HUDEP-2 (cell line): ENCODE measurements around the gene PTN.
"Not testable (repeated sequence)": the region's sequence is repeated elsewhere in the genome, so short reads cannot be mapped to it uniquely, and the experiment has no call there.

ENCODE experiments used
- DNase-seq, 76 experiments: peaks; one replicate each; lab custom pipeline; 2025; ENCODE audit not compliant: unreplicated experiment in 76 of 76; lab: John Stamatoyannopoulos, UW

Gene PTN

DNA sequence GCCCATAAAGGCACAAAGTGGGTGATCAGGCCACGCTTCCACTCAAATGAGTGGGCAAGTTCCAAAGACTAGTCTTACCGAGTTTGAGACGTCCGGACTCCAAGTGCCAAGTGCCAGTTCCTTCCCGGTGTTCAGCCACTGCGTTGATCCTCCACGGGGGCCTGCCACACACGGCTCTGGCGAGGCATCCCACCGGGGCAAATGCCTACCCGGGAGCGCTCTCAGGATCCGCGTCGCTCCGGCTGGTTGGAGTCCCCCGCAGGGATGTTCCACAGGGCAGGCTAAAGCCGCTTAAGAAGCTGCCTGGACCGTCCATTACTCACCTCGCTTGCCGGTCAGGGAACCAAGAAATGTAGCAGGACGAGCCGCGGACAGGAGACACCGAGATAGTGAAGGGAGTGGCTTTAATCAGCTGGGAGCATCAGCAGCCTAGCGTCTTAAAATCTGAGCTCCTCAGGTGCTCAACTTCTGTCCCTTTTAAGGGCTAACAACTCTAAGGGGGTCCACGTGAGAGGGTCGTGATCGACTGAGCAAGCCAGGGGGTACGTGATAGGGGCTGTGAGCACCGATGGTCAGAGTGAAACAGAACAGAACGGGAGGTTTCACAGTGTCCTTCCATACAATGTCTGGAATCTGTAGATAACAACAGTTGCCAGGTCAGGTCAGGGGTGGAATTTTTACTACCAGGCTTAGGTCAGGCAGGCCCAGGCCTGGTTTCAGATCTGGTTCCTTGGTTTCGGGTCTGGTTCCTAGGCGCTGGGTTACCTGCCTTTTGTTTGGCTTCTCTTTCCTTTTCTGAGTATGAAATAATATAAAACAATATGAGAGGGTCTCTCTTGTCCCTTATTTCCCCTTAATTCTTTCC, 75.3 kb downstream of the PTN start:
- DNase-seq: not testable (repeated sequence)

DNA sequence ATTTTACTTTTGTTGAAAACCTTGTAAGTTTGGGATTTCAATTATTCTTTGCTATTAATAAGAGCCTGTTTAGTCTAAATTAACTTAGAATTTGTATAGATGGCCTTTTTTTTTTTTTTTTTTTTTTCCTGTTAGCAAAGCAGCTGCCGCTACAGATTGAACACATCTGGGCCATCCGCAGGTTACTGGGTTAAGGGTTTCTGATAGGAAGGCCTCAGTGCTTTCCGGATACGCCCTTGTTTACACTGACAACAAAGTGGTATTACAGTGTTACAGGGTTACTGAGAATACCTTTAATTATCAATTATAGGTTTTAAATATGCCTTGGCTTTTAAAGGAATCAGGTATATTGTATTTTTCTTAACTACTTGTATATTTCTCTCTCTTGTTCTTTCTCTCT, 76.8 kb downstream of the PTN start:
- no peak for DNase-seq

DNA sequence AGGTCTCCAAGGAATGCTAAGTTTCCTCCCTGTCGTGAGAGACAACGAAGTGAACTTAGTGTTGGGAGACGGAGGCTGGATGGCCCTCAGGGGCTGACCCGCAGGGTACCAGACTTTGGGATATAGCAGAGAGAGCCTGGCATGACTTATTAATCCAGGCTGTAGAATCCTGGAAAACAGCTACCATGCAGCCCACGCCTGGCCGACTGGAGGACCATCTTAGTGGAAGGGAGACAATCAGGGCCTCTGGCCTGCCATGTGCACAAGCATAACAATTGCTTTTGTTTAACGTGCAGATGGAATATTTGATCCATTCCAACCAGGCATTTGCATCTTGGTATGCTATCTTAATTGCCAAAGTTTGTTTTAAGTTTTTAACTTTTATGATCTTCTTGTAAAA, 78.1 kb downstream of the PTN start:
- not testable (repeated sequence) for DNase-seq

DNA sequence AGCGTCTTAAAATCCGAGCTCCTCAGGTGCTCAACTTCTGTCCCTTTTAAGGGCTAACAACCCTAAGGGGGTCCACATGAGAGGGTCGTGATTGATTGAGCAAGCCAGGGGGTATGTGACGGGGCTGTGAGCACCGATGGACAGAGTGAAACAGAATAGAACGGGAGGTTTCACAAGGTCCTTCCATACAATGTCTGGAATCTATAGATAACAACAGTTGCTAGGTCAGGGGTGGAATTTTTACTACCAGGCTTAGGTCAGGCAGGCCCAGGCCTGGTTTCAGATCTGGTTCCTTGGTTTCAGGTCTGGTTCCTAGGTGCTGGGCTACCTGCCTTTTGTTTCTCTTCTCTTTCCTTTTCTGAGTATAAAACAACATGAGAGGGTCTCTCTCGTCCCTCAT, 80.9 kb downstream of the PTN start:
- DNase-seq: no peak

DNA sequence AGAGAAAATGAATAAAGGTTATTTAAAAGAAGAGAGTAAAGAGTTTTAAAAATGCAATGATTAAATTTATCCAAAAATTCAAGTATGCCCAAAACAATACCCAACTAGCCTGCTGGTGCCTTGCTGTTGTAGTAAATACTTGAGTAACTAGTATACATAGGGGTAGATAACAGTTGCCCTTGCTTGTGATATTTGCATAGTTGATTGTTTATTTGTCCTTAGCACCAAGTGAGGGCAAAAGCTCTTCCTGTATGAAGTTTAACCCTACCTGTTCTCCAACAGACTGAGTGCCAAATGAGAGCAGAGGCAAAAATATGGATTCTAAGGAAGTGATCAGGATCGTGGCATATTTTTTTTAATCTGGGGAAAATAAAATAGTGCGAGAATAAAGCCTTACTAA, 85.0 kb downstream of the PTN start:
- DNase-seq: no peak

DNA sequence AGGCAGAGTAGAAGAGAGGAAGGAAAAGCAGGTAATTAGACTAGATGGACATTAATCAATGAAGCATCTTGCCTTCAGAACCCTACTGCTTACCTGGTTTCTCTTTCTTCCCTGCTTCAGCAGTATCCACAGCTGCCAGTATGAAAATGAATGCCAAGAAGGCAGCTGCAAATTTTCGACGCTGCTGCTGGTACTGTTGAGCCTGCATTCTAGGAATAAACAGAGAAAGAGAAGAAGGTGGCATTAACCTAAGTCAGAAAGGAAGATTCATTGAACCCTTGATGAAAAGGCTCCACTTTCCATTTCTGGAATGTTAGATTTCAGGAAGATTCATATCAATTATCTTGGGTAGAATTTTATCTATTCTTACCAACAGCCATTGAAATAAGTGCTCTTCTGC, 88.8 kb downstream of the PTN start:
- no peak for DNase-seq

DNA sequence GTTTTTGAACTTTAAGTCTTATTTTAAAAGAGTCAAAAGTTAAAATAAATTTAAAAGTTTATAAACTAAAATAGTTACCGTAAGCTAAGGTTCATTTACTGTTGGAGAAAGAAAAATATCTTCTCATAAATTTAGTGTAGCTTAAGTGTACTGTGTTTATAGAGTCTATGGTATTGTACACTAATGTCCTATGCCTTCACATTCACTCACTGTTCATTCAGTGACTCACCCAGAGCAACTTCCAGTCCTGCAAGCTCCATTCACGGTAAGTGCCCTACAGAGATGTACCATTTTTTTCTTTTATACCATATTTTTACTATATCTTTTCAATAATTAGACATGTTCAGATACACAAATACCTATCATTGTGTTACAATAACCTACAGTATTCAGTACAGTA, 97.6 kb downstream of the PTN start:
- DNase-seq: no peak

DNA sequence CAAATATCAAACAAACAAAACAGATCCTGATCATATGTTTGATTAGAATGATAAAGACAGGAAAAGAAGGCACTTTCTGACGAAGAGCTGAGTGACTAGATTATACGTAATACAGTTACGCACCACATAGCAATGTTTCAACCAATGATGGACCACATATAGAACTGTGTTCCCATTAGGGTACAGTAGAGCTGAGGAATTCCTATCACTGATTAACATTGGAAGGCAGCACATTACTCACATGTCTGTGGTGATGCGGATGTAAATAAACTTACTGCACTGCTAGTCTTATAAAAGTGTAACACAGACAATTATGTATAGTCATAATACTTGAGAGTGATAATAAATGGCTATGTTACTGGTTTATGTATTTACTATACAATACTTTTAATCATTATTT, 98.3 kb downstream of the PTN start:
- DNase-seq: no peak

DNA sequence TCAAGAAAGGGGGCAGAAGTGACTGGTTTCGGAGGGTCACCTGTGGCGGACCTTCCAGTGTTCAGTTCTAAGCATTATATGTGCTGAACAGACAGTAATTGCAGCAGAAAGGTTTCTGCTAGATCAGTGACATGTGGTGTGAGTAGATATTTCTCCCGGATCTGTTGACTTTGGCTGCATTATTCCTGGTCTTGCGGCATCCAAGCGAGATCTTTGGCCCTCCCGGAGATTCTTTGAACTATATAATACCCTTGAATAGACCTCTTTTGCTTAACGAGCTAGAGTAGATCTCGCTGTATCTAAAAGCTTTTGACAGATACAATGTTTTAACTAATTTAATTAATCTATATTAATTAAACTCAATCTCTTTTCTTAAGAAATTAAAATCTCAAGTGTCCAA, 99.8 kb downstream of the PTN start:
- no peak for DNase-seq

DNA sequence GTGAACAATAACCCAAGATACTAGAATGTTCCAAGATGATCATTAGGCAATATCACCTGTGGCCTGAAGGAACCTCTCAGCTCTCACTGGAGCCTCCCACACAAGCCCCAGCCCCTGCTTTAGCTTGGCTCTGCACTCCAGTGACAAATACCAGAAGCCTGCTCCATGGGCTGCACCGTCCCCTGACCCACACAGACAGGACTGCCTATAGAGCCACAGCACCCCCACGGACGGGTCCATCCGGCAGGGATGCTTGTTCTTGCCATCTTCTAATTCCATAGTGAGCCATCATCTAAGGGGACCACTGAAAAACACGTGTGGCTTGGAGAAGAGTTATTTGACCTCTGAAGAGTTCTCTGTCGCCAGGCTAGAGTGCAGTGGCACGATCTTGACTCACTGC, 100.9 kb downstream of the PTN start:
- DNase-seq: no peak

DNA sequence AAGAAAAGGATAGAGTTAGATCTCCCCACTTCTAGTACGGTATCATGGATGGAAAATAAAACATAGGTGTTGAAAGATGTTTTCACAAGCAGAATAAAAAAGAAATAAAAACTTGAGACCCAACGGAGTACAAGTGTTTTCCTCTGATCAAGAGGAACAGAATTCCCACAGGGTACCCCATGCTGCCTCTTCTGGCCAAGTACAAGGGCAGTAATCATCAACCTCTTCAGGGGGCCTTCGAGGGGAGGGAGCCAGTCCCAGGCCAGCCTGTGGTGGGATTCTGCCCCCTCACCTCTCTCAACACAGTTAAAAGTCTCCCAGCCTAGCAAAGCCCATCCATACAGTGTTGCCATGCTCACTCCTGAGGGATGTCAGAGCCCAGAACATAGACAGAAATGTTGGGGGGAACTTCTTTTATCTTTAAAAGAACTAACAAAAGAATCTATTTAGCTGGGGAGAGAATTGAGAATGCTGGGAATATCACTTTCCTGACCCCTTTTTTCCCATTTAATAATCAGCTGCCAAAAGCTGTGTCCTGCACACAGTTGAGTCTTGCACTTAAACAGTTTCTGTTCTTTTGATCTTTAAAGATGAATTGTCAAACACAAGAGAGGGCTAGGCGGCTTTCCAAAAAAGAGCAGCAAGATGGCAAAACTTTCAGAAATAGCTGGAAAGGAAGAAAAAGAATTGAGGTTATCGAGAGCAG, 101.7 kb downstream of the PTN start:
- no peak for DNase-seq

DNA sequence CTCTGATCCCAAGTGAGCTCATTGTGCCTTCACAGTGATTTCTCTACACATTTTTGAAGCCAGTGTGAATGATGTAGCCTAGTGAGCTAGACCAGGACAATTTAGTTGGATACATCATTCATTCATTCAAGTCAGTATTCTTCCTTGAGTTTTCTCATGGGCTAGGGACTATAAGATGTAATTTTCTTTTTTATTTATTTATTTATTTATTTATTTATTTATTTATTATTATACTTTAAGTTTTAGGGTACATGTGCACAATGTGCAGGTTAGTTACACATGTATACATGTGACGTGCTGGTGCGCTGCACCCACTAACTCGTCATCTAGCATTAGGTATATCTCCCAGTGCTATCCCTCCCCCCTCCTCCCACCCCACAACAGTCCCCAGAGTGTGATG, 104.3 kb downstream of the PTN start:
- not testable (repeated sequence) for DNase-seq

DNA sequence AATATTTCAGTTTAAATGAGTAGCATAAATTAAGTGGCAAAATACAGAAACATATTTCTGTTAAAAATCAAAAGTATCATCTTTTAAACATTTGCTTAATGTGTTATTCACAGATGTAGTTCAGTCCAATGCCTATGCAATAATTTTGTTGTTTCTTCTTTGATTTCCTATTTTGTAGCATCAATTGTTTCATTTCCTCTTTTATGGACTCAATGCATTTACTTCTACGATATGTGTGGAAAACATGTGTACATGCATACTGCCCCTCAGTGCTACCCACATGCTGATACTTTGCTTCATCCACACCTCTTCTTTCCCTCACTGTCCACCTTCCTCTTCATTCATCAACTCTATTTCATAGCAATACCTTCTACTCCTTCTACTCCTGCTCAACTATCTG, 108.1 kb downstream of the PTN start:
- DNase-seq: no peak

DNA sequence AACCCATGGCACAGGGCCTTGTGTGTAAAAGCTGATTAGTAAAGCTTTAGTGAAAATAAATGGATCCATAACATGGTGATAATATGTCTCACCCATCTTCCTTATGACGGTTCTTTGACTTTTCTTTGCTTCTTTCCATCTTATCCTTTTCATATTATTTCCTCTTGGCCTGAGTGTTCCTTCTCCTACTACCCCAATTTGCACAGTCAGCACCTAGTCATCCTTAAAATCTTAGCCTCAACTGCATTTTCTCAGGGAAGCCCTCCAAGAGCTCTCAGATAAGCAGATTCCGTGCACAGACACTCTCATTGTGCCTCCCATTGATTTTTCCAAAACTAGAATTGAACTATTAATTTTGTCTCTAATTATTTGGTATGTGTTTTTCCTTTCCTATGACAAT, 112.4 kb downstream of the PTN start:
- no peak for DNase-seq

DNA sequence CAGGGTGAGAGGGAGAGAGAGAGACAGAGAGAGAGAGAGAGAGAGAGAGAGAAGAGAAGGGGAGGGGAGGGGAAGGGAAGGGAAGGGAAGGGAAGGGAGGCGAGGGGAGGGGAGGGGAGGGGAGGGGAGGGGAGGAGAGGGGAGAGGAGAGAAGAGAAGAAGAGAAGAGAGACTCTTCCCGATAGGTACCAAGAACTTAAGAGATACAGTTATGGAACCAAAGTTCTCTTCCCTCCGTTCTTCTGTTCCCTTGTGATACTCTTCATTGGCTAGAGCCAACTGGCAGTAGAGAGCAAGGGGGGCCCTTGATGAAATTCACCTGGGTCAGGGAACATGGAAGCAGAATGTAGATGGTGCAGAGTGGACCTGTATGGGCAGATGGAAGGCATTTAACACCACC, 122.1 kb downstream of the PTN start:
- DNase-seq: no peak

DNA sequence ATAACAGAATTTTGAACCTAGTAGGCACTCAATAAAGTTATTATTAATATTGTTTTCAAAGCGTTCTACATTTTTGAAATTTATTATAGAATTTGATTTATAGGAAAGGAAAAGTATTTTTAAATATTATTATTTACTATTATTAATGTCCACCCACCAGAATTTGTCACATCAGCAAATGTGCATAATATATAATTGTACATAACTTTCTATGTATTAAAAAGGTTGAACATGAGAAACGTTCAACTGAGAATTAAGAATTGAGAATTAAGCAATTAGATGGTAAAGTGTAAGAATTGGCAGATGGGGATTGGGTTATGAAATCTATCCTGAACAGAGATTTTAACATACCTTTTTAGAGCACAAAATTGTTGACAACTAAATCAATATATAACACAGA, 129.8 kb downstream of the PTN start:
- DNase-seq: no peak

DNA sequence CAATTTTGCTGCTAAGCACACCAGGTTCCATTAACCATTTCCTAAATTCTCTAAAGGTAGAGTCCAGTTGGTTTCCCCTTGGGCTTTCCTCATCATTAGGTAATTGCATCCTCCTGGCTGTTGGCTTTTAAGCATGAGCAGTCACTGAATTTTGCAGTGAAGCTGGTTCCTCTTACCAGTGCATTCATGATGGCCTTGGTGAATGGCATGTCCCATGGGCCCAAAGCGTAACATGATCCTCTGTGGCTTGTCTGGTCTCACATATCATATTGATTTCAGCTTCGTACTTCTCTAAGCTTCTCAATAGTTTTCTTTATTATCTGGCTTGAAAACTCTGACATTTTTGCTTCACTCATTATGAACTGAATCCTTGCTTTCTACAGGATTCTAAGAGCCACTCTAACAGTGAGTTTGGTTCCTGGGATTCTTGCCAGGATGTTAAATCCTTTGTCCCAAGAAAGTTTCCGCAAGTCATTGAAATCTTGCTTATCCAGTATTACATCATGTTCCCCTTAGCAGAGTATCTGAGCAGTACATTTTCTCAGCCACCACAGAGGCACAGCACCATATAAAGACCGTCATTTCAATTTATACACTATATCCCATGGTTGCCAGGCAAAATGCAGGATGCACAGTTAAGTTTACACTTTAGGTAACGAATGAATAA, 134.2 kb downstream of the PTN start:
- DNase-seq: no peak

DNA sequence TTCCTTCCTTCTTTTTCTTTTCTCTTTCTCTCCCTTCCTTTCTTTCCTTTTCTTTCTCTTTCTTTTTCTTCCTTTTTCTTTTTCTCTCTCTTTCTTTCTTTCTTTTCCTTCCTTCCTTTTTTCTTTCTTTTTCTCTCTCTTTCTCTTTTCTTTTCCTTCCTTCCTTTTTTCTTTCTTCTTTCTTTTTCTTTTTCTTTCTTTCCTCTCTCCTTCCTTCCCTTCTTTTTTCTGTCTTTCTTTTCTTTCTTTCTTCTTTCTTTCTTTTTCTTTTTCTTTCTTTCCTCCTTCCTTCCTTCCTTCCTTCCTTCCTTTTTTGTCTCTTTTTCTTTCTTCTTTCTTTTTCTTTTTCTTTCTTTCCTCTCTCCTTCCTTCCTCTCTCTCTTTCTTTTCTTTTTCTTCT, 136.8 kb downstream of the PTN start:
- DNase-seq: no peak

DNA sequence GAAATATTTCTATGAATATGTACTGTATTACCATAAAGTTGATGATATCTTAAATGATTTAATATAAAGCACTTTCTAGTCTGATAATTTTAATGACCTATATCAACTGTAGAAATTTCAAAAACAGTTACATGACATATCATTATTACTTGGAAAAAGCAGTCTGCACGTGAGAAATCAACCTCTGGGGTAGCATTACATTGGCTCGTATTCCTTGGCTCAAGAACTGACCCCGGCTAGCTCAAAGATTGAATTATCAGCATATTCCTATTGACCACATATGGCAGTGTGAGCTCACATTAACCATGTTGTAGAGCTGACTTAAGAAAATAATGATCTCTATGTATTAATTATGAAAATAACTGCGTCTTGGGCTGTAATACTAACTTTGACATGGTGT, 139.3 kb downstream of the PTN start:
- DNase-seq: no peak

DNA sequence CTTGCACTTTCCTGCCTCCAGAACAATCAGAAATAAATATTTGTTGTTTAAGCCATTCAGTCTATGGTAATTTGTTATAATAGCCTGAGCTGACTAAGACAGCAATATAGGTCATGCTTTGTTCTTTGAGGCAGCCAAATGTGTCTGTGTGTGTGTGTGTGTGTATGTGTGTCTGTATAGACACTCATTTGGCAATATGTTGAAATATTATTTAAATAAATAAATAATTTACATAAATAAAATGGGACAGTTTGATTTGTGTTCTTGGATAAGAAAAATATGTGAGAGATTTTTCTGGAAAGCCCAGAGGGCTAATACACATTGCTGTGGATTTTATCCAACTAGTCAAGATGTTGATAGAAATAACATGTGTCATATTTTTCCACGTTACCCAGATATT, 140.2 kb downstream of the PTN start:
- no peak for DNase-seq

DNA sequence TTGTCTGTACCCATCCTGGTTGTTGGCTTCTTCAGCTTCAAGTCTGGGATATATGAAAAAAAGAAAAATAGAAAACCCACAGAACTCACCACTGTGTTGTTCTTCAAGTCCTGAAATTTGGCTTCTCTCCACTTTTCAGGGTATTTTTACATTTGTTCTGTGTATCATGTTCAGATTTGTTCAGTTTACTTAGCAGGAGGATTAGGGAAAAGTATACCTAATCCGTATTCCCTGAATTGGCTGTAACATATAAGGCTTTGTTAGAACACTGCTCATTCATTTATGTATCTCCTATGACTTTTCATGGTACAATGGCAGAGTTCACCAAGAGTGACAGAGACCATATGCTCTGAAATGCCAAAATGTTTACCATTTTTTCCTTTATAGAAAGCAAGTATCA, 146.9 kb downstream of the PTN start:
- DNase-seq: no peak

DNA sequence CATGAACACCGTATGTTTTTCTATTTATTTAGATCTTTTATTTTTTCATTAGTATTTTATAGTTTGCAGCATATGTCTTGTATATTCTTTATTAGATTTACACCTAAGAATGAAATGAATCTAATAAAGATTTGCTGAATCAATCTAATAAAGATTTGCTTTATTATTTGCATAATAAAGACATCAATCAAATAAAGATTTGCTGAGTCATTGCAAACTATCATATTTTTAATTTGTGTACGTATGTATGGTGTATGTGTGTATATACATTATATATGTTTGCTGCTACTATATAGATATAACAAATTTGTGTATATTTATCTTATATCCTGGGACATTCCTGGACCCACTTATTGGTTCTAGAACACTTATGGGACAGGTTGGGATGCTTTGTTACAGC, 147.5 kb downstream of the PTN start:
- no peak for DNase-seq
